ENCODE data around the gene SRMS. TPM values are rescaled to one million over a fixed set of nuclear protein-coding genes. Genes with fewer than 3 reads are reported as not detected.

The SRMS gene
- total and polyA plus RNA-seq, 2 donors (not counting 3 experiments of a cell fraction or from before 2014, with no cell fraction given), result not detected

DNA sequence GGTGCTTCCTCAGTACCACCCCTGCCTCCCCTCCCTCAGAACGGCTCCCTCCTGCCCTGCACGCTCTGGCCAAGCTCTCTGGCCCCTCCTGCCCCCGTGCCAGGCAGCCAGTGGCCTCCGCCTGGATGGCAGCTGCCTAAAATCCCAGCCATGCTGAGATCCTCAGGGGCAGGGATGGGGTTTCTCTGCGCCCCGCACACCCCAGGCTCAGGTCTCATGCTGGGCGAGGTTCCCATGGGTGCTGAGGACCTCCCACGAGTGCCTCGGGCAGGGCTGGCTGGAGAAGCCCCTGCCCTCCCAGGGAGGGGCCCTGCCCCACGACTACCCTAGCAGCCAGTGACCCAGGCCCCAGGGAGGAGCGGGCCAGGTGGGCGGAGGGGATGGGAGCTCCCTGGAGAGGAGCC is 13.1 kb downstream of the SRMS start:
- Histone ChIP-seq H3K79me2 (ENCODE audit: control insufficient read depth, insufficient read depth, low read length) (no peaks in the 10 kb centered on the region), H4K20me1 (replicated peaks; ENCODE audit: control insufficient read depth, extremely low read depth, insufficient read depth, low read length) (no peaks in the 10 kb centered on the region), H3K4me2 (ENCODE audit: insufficient read depth, low read length) (no peak overlapping the region), H3K36me3 (ENCODE audit: control insufficient read depth in 2 of 2, extremely low read depth in 1 of 2, insufficient read depth in 2 of 2, low read length in 2 of 2) (no peaks in the 10 kb centered on the region), H3K9ac (replicated peaks; ENCODE audit: extremely low read depth, insufficient read depth, low read length) (no peak overlapping the region), H3K27me3 (ENCODE audit: control insufficient read depth in 2 of 2, insufficient read depth in 2 of 2, low read length in 2 of 2) (no peaks in the 10 kb centered on the region), H3K4me3 (replicated peaks in 1 of 3; ENCODE audit: insufficient read depth in 1 of 3, low read depth in 1 of 3, low read length in 3 of 3) (no peak overlapping the region), H2AFZ (ENCODE audit: low read depth, low read length) (no peak overlapping the region), H3K27ac (ENCODE audit: insufficient read depth, low read depth, low read length) (no peak overlapping the region), H3K9me1 (replicated peaks; ENCODE audit: control insufficient read depth, extremely low read depth, insufficient read depth, low read length) (no peaks in the 10 kb centered on the region), H3K9me3 (replicated peaks; ENCODE audit: control insufficient read depth, insufficient read depth, low read length) (no peaks in the 10 kb centered on the region), H3K4me1 (ENCODE audit: control insufficient read depth, extremely low read depth, insufficient read depth, low read length) (no peaks in the 10 kb centered on the region)
- no peak for FAIRE-seq
- dilution Hi-C loops (cut with MboI; ENCODE audit: extremely low pct_ligation_motif_present, low sequenced_read_pairs), result no loop called here
- POLR2A ChIA-PET, result no interaction called here
- no TSS peak for BruUV-seq (replicated peaks)
- TF ChIP-seq MYC (IDR thresholded peaks at IDR 0.05; ENCODE audit: low read depth, low read length), result no peak
- no peak for TF ChIP-seq FOS (IDR thresholded peaks at IDR 0.05; ENCODE audit: borderline replicate concordance, insufficient read depth, low read length)
- no peak for TF ChIP-seq GATA2 (IDR thresholded peaks at IDR 0.05; ENCODE audit: insufficient read depth, insufficient read length, low read depth, low read length)
- TF ChIP-seq POLR2A (IDR thresholded peaks at IDR 0.05; ENCODE audit: low read depth, low read length), result no peak
- no peak for TF ChIP-seq POLR2AphosphoS5 (IDR thresholded peaks at IDR 0.05; ENCODE audit: insufficient read depth, low read depth, low read length)
- TF ChIP-seq, protein P1, sequence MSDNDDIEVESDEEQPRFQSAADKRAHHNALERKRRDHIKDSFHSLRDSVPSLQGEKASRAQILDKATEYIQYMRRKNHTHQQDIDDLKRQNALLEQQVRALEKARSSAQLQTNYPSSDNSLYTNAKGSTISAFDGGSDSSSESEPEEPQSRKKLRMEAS (IDR thresholded peaks at IDR 0.05; ENCODE audit: insufficient read depth, insufficient read length), result no peak
- CTCF ChIA-PET, result interaction anchor here (0.9 to 5.7 kb wide), 2 partner anchors 38 to 439 kb away, joined by 4 to 30 read pairs; no protein-coding TSS in a partner anchor
- intact Hi-C loops (cut with micrococcal nuclease), result no loop called here
- no peak for DNase-seq (ENCODE audit: low read depth, low spot score)

DNA sequence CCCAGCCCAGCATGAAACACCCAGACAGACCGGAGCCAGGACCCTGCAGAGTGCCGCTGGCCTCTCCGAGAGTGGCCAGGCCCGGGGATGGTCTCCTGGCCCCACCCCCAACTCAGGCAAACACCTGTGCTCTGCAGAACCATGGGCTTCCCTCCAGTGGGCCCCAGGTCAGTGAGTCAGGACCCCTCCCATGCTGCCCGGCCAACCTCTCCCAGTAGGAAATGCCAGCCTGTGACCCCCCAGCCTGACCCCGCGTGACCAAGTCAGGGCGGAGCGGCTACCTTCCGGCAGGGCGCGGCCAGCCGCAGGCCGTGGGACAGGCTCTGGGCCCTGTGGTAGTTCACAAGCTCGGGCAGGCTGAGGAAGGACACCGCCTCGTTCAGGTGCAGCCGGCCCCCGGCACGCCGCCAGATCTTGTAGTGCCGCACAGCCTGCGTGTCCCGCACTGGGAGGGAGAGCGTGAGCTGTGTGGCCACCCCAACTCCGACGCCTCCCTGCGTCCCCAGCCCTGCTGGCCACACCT is 13.6 kb downstream of the SRMS start:
- CTCF ChIA-PET, result interaction anchor here (5.7 kb wide), 1 partner anchor 37 kb away, joined by 30 read pairs; no protein-coding TSS in a partner anchor

More for the DNA sequence above, 13.6 kb downstream of the SRMS start:
- H3K27me3 ChIP-seq (ENCODE audit: control insufficient read depth in 2 of 2, insufficient read depth in 2 of 2, low read length in 2 of 2), result no peaks in the 10 kb centered on the region
- H3K4me2 ChIP-seq (ENCODE audit: insufficient read depth, low read length), result no peak overlapping the region
- H3K79me2 ChIP-seq (ENCODE audit: control insufficient read depth, insufficient read depth, low read length), result no peaks in the 10 kb centered on the region
- H3K36me3 ChIP-seq (ENCODE audit: control insufficient read depth in 2 of 2, extremely low read depth in 1 of 2, insufficient read depth in 2 of 2, low read length in 2 of 2), result no peaks in the 10 kb centered on the region
- POLR2A ChIA-PET, result no interaction called here
- H3K9me1 ChIP-seq (replicated peaks; ENCODE audit: control insufficient read depth, extremely low read depth, insufficient read depth, low read length), result no peaks in the 10 kb centered on the region
- TF ChIP-seq JUN (IDR thresholded peaks at IDR 0.05; ENCODE audit: borderline replicate concordance, insufficient read depth, insufficient read length, low read depth), result no peak
- no peak for TF ChIP-seq EZH2 (IDR thresholded peaks at IDR 0.05; ENCODE audit: borderline replicate concordance, low read depth, low read length, severe bottlenecking)
- no peak for TF ChIP-seq MYC (IDR thresholded peaks at IDR 0.05; ENCODE audit: low read depth, low read length)
- TF ChIP-seq POLR2A (IDR thresholded peaks at IDR 0.05; ENCODE audit: low read depth, low read length), result no peak
- TF ChIP-seq, protein P2, sequence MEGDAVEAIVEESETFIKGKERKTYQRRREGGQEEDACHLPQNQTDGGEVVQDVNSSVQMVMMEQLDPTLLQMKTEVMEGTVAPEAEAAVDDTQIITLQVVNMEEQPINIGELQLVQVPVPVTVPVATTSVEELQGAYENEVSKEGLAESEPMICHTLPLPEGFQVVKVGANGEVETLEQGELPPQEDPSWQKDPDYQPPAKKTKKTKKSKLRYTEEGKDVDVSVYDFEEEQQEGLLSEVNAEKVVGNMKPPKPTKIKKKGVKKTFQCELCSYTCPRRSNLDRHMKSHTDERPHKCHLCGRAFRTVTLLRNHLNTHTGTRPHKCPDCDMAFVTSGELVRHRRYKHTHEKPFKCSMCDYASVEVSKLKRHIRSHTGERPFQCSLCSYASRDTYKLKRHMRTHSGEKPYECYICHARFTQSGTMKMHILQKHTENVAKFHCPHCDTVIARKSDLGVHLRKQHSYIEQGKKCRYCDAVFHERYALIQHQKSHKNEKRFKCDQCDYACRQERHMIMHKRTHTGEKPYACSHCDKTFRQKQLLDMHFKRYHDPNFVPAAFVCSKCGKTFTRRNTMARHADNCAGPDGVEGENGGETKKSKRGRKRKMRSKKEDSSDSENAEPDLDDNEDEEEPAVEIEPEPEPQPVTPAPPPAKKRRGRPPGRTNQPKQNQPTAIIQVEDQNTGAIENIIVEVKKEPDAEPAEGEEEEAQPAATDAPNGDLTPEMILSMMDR (IDR thresholded peaks at IDR 0.05; ENCODE audit: extremely low read depth in 1 of 2, insufficient read depth in 1 of 2, low read depth in 1 of 2, low read length in 2 of 2), result no peak
- TF ChIP-seq, protein P1 (IDR thresholded peaks at IDR 0.05; ENCODE audit: insufficient read depth, insufficient read length), result no peak
- no peak for TF ChIP-seq GATA2 (IDR thresholded peaks at IDR 0.05; ENCODE audit: insufficient read depth, insufficient read length, low read depth, low read length)
- TF ChIP-seq POLR2AphosphoS5 (IDR thresholded peaks at IDR 0.05; ENCODE audit: insufficient read depth, low read depth, low read length), result no peak
- TF ChIP-seq FOS (IDR thresholded peaks at IDR 0.05; ENCODE audit: borderline replicate concordance, insufficient read depth, low read length), result no peak
- H4K20me1 ChIP-seq (replicated peaks; ENCODE audit: control insufficient read depth, extremely low read depth, insufficient read depth, low read length), result no peaks in the 10 kb centered on the region
- no peak overlapping the region for H3K9ac ChIP-seq (replicated peaks; ENCODE audit: extremely low read depth, insufficient read depth, low read length)
- FAIRE-seq, result no peak
- DNase-seq (ENCODE audit: low read depth, low spot score), result no peak
- no peaks in the 10 kb centered on the region for H3K9me3 ChIP-seq (replicated peaks; ENCODE audit: control insufficient read depth, insufficient read depth, low read length)
- H3K27ac ChIP-seq (ENCODE audit: insufficient read depth, low read depth, low read length), result no peak overlapping the region
- dilution Hi-C loops (cut with MboI; ENCODE audit: extremely low pct_ligation_motif_present, low sequenced_read_pairs), result no loop called here
- no peak overlapping the region for H2AFZ ChIP-seq (ENCODE audit: low read depth, low read length)
- intact Hi-C loops (cut with micrococcal nuclease), result no loop called here
- no peak overlapping the region for H3K4me3 ChIP-seq (replicated peaks in 1 of 3; ENCODE audit: insufficient read depth in 1 of 3, low read depth in 1 of 3, low read length in 3 of 3)
- H3K4me1 ChIP-seq (ENCODE audit: control insufficient read depth, extremely low read depth, insufficient read depth, low read length), result no peaks in the 10 kb centered on the region
- BruUV-seq (replicated peaks), result no TSS peak

Data from endothelial cell of umbilical vein (primary cell).